Left kidney (tissue), 2 donors: Measurements from ENCODE around the gene DNAJC10. TPM values are rescaled to one million over a fixed set of nuclear protein-coding genes. Genes with fewer than 3 reads are reported as not detected.
"Not testable (repeated sequence)": the region's sequence is repeated elsewhere in the genome, so short reads cannot be mapped to it uniquely, and the experiment has no call there.

Experiments
- DNase-seq: peaks from one replicate; pipeline ENCODE4 v3.0.0-alpha.2; 2013
- polyA plus RNA-seq: library from polyadenylated mRNA; unstranded; fragments of 120-200 nt; gene quantifications from one replicate; pipeline ENCODE4 v1.2.1, GENCODE V29; 2013; ENCODE audit not compliant: insufficient read length

DNAJC10 gene
- polyA plus RNA-seq, 1 donor: 184 TPM

DNA sequence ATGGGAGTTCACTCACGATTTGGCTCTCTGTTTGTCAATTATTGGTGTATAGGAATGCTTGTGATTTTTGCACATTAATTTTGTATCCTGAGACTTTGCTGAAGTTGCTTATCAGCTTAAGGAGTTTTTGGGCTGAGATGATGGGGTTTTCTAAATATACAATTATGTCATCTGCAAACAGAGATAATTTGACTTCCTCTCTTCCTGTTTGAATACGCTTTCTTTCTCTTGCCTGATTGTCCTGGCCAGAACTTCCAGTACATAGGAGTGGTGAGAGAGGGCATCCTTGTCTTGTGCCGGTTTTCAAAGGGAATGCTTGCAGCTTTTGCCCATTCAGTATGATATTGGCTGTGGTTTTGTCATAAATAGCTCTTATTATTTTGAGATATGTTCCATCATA lies 66.6 kb downstream of the DNAJC10 start:
- DNase-seq: not testable (repeated sequence)

DNA sequence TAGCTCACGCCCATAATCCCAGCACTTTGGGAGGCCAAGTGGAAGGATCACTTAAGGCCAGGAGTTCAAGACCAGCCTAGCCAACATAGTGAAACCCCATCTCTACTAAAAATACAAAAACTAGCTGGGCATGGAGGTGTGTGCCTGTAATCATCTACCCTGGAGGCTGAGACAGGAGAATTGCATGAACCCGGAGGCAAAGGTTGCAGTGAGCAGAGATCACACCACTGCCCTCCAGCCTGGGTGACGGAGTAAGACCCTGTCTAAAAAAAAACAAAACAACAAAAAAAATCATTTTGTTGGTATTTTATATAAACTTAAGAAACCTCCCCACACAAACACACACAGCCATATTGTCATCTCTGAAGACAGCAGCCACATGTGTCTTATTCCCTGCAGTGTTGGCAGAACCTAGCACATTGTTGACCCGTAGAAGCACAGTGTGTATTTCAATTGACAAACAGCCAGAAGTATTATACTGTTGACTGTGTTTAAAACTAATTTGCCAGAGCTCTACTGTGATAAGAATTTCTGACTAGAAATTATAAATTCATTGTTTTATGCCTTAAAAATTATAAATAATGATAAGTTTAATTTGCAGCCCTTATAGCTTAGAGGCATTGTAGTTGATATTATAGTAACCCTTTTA lies 68.1 kb downstream of the DNAJC10 start:
- no peak for DNase-seq

- peak; percentile 40 for DNase-seq
Measured at GRCh38 chr2:182784777-182785176, 68.7 kb downstream of the DNAJC10 start.

- DNase-seq: no peak
Measured at GRCh38 chr2:182792441-182792840, 76.4 kb downstream of the DNAJC10 start.

DNA sequence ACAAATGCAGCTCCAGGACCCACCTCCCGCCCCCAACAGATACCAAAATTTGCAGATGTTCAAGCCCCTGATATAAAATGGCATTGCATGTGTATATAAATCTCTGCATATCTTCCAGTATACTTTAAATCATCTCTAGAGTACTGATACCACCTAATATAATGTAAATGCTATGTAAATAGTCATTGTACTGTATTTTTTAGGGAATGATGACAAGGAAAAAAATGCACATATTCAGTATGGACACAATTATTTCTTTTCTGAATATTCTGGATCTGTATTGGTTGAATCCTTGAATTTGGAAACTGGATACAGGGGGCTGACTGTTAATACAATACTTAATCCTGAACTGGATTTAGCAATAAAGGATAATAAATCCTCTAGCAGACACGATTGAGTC lies 82.7 kb downstream of the DNAJC10 start:
- no peak for DNase-seq

DNA sequence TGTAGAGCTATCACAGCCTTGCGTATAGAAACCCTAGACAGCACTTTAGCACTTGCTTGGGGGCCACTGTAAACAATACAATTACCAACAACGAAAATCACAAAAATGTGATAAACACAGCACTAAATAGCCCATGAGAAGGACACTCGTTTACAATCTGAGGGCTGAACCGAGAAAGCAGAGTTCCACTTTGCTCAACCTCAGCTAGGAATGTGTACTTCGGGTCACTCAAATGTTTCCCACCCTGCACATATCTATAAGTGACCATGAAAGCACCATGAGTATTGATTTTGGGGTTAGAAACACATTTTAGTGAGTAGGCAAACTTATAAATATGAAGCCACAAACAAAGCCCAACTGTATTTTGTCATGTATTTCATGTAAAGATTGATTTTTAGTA lies 88.1 kb downstream of the DNAJC10 start:
- no peak for DNase-seq

DNA sequence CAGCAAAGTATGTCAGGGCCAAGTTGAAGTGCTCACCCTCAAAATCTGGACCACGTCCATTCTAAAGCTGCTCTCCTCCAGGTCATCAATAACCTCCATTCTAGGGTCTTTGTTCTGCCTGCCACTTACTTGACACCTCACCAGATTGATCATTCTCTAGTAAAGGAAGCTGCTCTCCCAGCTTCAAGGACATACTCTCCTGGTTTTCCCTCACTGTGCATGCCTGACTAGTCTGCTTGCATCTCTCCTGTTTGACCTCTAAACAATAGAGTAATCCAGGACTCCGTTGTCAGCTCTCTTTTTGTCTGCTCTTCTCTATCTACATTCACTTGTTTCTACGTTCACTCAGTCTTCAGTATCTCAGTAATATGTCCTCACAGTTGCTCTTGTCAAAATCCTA lies 91.3 kb downstream of the DNAJC10 start:
- no peak for DNase-seq

DNA sequence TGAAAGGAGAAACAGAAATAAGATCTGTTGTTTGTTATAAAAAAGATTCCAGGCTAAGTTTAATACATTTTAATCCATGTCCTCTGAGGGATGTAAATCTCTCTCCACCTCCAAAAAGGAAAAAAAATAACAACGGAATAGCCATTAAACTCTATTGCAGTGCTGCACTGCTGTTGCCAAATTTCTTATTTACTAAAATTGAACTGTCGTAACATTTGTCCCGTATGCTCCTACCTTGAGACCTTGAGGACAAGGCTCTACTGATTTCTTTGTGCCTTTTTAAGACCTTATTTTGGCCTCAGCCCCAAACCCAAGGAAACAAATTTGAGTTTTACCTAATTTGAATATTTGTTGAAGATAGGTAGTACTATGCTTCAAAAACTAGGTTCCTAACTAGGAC lies 94.0 kb downstream of the DNAJC10 start:
- DNase-seq: no peak

GRCh38 chr2:182814380-182814779 lies 98.3 kb downstream of the DNAJC10 start:
- no peak for DNase-seq

DNA sequence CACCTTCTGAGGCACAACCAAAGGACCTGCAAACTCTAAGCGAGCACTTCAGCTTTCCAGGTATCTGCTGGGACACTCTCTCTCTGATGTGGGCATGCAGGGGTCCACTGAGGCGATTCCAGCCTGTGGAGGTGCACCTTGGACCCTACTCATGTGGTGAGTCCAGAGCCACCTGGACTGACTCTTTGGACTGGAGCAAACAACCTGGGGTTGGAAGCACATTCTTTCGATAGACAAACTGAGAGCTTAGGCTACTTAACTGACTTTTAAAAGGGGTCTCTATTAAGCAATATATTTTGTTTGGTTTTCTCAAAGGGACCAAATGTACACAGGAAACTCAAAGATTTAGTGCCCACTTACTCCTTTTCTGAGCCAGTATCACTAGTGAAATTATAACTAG lies 98.7 kb downstream of the DNAJC10 start:
- no peak for DNase-seq

DNA sequence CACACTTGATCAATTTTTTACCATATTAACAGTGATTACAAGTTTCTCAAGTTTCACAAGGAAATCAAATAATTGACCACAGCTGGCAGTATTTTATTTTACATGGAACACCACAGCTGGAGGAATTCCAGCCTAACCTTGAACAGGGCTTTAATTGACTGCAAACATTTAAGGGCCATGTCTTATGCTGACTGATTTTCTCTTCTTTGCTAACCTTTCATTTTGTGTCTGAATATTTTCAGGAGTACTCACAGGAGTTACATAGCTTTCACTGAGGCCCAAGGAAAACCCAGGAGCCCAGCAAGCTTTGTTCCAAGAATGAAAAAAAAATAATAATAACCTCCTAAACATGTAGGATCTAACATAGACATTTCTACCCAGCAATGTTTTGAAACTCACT lies 100.8 kb downstream of the DNAJC10 start:
- no peak for DNase-seq

DNA sequence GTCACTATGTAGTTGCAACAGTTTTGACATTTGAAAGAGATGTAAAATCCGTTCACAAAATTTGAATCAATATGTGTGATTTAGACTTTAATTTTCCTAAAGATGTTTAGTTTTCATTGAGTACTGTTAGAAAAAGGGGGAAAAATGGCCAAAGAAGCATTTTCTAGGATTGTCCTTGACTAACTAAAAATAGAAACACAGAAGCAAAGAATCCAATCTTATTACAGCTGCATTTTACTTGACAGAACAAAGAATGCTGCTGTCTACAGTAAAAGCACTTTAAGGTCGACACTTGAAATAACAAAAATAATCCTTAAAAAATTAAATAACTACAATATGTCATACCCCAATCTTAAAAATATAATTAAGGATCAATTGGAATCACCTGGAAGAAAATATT lies 101.5 kb downstream of the DNAJC10 start:
- no peak for DNase-seq

GRCh38 chr2:182818501-182818900 lies 102.4 kb downstream of the DNAJC10 start:
- no peak for DNase-seq

DNA sequence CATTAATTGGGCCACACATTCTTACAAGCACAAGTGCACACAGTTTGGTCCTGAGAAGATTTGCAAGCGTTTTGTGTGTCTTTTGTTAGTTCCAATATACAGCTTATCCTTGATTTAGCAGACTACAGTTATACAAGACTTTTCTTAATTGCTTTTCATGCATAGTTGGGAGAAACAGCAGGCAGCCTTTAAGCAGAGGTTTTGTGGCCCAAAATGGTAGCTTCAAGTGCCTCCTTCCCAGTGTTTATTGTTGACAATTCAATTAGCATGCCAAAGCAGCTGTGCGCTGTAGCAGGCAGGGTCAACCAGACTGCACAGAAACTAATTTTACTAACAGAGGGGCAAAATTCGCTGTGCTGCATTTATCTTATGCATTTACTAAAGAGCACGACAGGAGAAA lies 102.9 kb downstream of the DNAJC10 start:
- no peak for DNase-seq

GRCh38 chr2:182819412-182819811 lies 103.4 kb downstream of the DNAJC10 start:
- DNase-seq: no peak

GRCh38 chr2:182821182-182821581 lies 105.1 kb downstream of the DNAJC10 start:
- DNase-seq: no peak

- DNase-seq: no peak
Measured at GRCh38 chr2:182822733-182823132, 106.7 kb downstream of the DNAJC10 start.

DNA sequence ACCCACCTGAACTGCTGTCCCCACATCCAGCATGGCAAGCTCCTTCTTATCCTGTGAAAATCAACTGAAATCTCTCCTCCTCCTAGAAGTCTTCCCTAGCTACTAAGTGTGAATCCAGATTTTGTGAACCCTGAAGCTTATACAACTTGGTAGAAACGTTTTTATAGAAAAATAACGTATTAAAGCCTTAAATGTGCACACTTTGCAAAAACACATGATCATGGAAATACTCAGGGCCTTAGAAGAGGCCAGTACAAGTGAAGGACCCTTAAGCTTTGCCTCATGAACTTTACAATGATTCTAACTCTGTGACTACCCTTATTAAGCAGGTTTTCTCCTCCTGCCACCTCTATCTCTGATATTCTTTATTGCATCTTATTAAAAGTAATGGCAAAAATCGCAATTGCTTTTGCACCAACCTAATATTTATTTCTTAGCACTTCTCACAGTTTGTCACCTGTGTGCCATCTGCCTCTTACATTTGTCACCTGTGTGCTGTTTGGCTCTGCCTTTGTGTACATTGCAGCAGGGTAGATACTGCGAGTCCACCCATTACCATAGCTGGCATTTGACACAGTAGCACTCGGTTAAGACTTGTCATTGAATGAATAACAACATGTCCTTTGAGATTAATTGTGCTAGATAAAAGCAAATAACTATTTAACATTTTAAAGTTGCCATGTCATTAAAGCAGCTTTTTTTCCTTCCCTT lies 108.2 kb downstream of the DNAJC10 start:
- no peak for DNase-seq

- DNase-seq: no peak
Measured at GRCh38 chr2:182824767-182825158, 108.7 kb downstream of the DNAJC10 start.

DNA sequence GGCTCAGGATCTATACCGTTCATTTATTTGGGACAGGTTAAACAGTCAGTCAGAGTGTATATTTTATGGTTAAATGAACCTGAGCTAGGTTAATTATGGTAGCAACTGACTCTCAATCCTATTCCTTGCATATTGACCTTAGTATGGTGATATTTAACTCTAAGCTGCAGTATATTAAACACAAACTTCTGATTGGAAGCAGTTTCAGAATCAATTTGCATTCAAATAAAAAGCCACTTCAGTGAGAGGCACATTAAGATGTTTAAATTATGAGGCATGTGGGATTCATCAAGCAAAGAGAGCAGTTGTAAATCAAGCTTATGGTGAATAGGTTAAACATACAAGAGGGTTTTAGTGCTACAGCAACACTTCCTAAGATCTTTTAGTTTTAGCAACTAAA lies 110.0 kb downstream of the DNAJC10 start:
- DNase-seq: no peak

DNA sequence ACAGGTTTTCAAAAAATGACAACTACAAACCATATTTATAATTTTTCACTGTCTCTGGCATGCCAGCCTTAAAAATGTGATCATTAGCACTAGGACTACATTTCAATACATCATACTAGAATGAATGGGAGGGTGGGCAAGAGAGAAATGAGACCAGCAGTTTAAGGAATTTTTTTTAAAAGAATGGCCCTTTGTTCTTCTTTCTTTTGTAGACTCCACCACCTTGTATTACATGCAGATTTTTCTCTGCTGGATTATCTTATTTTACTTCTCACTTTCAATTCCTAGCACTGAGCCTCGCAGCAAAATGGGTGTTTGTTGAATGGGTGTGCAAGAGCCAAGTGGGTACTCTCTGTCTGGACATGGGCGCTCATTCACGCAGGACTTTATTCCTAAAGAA lies 110.4 kb downstream of the DNAJC10 start:
- DNase-seq: no peak

- no peak for DNase-seq
Measured at GRCh38 chr2:182827182-182827879, 111.3 kb downstream of the DNAJC10 start.

DNA sequence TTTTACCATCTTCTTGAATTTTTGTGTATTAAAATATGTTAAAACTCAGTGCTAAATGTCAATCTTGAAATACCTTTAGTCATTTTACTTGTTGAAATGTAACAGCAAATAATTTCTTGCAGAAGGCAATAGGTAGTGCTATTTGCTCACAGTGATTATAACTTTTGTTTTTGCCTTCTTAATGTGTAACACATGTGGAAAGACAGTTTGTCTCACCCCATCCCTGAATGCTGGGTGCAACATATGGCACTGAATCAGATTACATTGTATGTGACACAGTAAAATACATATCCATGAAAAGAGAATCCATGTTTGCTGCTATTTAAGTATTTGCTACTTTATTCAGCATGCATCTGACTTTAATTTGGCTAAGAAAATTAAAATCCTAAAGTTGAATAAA lies 115.0 kb downstream of the DNAJC10 start:
- no peak for DNase-seq

DNA sequence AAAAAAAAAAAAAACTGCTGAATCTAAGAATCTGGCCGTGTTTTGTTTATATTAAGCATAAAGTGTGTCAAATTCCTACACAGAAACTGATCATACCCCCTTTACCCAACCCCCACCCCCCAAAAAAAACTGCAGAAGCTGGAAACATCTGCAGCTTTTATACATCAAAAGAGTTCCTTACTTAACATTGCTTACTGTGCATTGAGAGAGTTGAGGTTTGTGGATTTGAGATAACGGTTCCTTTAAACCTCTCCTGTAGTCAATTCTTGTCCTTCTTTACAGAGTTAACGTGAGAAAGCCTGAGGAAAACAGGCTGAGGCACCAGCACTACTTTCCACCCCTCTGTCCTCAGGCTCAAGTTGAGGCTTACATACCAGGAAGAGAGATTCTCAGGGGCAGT lies 115.9 kb downstream of the DNAJC10 start:
- no peak for DNase-seq
